ENCODE data around the gene KLHDC4. TPM values are rescaled to one million over a fixed set of nuclear protein-coding genes. Genes with fewer than 3 reads are reported as not detected.

Gene KLHDC4
- total and polyA plus RNA-seq, 2 experiments from 2014 or later = 12.8 to 15.6 TPM

GRCh38 chr16:87700406-87701077, 65.2 kb downstream of the KLHDC4 start:
- Histone ChIP-seq H2AFZ (no peak overlapping the region), H3K36me3 (replicated peaks; ENCODE audit: insufficient read depth, low read depth) (no peaks in the 10 kb centered on the region), H3K9me3 (ENCODE audit: low read depth) (no peaks in the 10 kb centered on the region), H3K79me2 (no peaks in the 10 kb centered on the region), H3K4me2 (no peak overlapping the region), H3K4me3 (no peak overlapping the region), H3K27me3 (no peaks in the 10 kb centered on the region), H3K27ac (no peak overlapping the region), H3K4me1 (ENCODE audit: insufficient read depth) (no peaks in the 10 kb centered on the region), H3K9me2 (replicated peaks; ENCODE audit: insufficient read depth) (no peaks in the 10 kb centered on the region), H4K20me1 (ENCODE audit: insufficient read depth, poor library complexity, severe bottlenecking) (no peaks in the 10 kb centered on the region)
- WGBS (ENCODE audit: low lambda C conversion rate, missing lambda C conversion rate) = 96% methylated on average over 10 of the region's 19 CpGs
- DNase-seq (ENCODE audit: low spot score) = no peak
- TF ChIP-seq CTCF (IDR thresholded peaks at IDR 0.05; ENCODE audit: poor library complexity) (no peak), EZH2 (IDR thresholded peaks at IDR 0.05; ENCODE audit: borderline replicate concordance) (no peak), EZH2phosphoT487 (IDR thresholded peaks at IDR 0.05; ENCODE audit: low read depth, severe bottlenecking, unreplicated experiment) (no peak)

GRCh38 chr16:87698676-87699199, 67.0 kb downstream of the KLHDC4 start:
- no peak overlapping the region for H2AFZ ChIP-seq
- no peak overlapping the region for H3K4me2 ChIP-seq
- no peak overlapping the region for H3K27ac ChIP-seq
- TF ChIP-seq CTCF (IDR thresholded peaks at IDR 0.05; ENCODE audit: poor library complexity) = no peak
- TF ChIP-seq EZH2phosphoT487 (IDR thresholded peaks at IDR 0.05; ENCODE audit: low read depth, severe bottlenecking, unreplicated experiment) = no peak
- TF ChIP-seq EZH2 (IDR thresholded peaks at IDR 0.05; ENCODE audit: borderline replicate concordance) = no peak
- no peaks in the 10 kb centered on the region for H3K9me2 ChIP-seq (replicated peaks; ENCODE audit: insufficient read depth)
- no peaks in the 10 kb centered on the region for H4K20me1 ChIP-seq (ENCODE audit: insufficient read depth, poor library complexity, severe bottlenecking)
- H3K4me1 ChIP-seq (ENCODE audit: insufficient read depth) = no peaks in the 10 kb centered on the region
- no peaks in the 10 kb centered on the region for H3K27me3 ChIP-seq
- no peak overlapping the region for H3K4me3 ChIP-seq
- WGBS (ENCODE audit: low lambda C conversion rate, missing lambda C conversion rate) = 93% methylated on average over 20 of the region's 20 CpGs
- DNase-seq (ENCODE audit: low spot score) = no peak
- H3K79me2 ChIP-seq = no peaks in the 10 kb centered on the region
- H3K36me3 ChIP-seq (replicated peaks; ENCODE audit: insufficient read depth, low read depth) = no peaks in the 10 kb centered on the region
- no peaks in the 10 kb centered on the region for H3K9me3 ChIP-seq (ENCODE audit: low read depth)

GRCh38 chr16:87698241-87698640, 67.5 kb downstream of the KLHDC4 start:
- H3K36me3 ChIP-seq (replicated peaks; ENCODE audit: insufficient read depth, low read depth) = no peaks in the 10 kb centered on the region
- no peak for DNase-seq (ENCODE audit: low spot score)

More at GRCh38 chr16:87698241-87698640, 67.5 kb downstream of the KLHDC4 start:
- no peak overlapping the region for H3K4me3 ChIP-seq
- no peak overlapping the region for H3K4me2 ChIP-seq
- WGBS (ENCODE audit: low lambda C conversion rate, missing lambda C conversion rate) = 93% methylated on average over 7 of the region's 7 CpGs
- H3K4me1 ChIP-seq (ENCODE audit: insufficient read depth) = no peaks in the 10 kb centered on the region
- H3K27ac ChIP-seq = no peak overlapping the region
- H3K9me2 ChIP-seq (replicated peaks; ENCODE audit: insufficient read depth) = no peaks in the 10 kb centered on the region
- H4K20me1 ChIP-seq (ENCODE audit: insufficient read depth, poor library complexity, severe bottlenecking) = no peaks in the 10 kb centered on the region
- no peak for TF ChIP-seq EZH2 (IDR thresholded peaks at IDR 0.05; ENCODE audit: borderline replicate concordance)
- no peak for TF ChIP-seq EZH2phosphoT487 (IDR thresholded peaks at IDR 0.05; ENCODE audit: low read depth, severe bottlenecking, unreplicated experiment)
- TF ChIP-seq CTCF (IDR thresholded peaks at IDR 0.05; ENCODE audit: poor library complexity) = no peak
- no peaks in the 10 kb centered on the region for H3K79me2 ChIP-seq
- H2AFZ ChIP-seq = no peak overlapping the region
- no peaks in the 10 kb centered on the region for H3K27me3 ChIP-seq
- no peaks in the 10 kb centered on the region for H3K9me3 ChIP-seq (ENCODE audit: low read depth)

Data from hepatocyte (in vitro differentiated cells).